ENCODE results near the gene FAM118A.
"Not testable (repeated sequence)": the region's sequence is repeated elsewhere in the genome, so short reads cannot be mapped to it uniquely, and the experiment has no call there.

Gene FAM118A

GRCh38 chr22:45330548-45330947 is 20.8 kb downstream of the FAM118A start:
- no peak for DNase-seq (ENCODE audit: low read depth, low spot score)

DNA sequence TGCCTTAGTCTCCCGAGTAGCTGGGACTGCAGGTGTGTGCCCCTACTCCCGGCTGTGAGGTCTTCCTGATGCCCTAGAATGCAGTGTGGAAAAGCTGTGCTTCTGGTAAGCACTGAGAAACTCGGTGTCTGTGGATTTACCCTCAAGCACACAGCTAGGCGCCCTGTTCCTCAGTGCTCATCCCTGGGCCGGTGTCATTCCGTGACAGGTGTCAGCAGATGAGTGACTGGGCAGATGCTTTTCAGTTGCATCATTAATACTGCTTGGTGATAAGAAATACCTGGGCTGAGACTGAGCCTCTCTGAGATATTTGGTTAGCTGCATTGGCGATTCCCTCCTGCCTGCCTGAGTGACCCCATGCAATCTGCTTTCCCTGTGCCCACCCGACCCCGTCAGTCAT is 21.8 kb downstream of the FAM118A start:
- no peak for DNase-seq (ENCODE audit: low read depth, low spot score)

- DNase-seq (ENCODE audit: low read depth, low spot score), result no peak
Measured at GRCh38 chr22:45332001-45332400, 22.3 kb downstream of the FAM118A start.

GRCh38 chr22:45334068-45334467 is 24.3 kb downstream of the FAM118A start:
- no peak for DNase-seq (ENCODE audit: low read depth, low spot score)

DNA sequence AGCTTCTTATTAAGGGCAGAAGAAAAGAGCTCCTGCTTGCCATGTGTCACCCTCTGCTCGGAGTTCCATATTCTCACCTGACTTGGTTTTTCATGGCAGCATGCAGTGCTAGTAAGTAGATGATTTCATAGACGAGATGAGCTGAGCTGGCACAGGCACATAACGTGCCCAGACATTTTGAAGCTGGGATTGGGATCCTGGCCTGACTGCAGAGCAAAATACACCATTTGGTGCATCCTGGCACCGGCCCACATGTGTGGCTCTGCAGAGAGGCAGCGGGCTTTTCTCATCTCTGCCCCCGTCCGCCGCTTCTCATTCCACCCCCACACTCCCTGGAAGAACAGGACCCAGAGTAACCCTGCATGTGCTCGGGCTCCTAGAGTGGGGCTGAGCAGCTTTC is 24.8 kb downstream of the FAM118A start:
- DNase-seq (ENCODE audit: low read depth, low spot score), result no peak

DNA sequence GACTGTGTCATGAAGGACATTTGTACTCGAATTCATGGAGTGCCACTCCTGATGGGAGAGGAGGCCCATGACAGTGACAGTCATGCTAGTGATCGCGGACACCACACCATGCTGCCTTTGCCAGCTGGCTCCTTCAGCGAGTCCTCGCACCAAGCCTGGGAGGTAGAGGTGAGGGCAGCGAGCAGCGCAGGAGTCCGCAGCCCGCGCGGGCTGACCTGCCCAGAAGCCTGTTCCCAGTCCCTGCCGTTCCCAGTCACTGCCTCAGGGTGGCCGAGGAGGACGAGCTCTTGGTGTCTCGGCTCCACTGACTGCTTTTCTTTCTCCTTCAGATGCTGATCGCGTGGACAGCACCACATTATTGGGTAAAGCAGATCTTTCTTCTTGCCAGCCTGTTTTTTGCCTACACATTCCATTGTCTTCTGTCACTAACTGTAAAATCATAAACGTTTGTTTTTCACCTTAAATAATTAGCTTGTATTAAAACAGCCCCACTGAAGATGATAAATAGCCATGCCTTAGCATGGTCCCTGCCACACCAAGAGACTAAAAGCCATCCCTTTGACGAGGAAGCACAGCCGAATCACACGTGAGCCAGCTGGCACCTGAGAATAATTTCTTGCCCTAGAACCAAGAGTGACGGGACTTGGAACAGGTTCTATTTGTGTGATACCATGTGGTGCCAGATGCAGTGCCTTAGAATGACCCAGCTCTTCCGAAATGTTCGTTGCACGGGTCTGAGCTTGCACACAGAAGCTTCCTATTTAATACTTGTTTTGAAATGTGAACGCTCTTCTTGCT is 25.5 kb downstream of the FAM118A start:
- DNase-seq (ENCODE audit: low read depth, low spot score), result no peak

GRCh38 chr22:45335854-45336522 is 26.3 kb downstream of the FAM118A start:
- no peak for DNase-seq (ENCODE audit: low read depth, low spot score)

DNA sequence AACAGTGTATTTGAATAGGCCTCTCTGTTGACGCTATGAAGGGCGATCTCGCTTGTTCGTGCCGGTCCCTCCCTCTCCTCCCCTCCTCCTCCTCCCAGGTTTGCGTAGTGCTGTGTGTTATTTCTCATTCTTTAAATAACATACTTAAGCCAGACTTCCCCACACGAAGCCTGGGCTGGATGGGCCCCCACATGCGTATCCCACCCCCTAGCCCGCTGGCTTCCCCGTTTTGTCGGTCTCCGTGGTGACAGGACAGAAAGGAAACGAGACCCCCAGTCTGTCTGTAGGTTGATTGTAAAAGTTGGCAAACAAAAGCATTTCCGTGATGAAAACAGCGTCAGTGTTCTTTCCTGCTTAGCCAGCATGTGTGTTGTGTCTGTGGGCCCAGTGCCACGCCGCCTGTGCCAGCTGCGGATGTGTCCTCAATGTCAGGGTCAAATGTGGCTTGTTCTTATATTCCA is 27.3 kb downstream of the FAM118A start:
- no peak for DNase-seq (ENCODE audit: low read depth, low spot score)

GRCh38 chr22:45337536-45337935 is 27.8 kb downstream of the FAM118A start:
- DNase-seq (ENCODE audit: low read depth, low spot score), result no peak

DNA sequence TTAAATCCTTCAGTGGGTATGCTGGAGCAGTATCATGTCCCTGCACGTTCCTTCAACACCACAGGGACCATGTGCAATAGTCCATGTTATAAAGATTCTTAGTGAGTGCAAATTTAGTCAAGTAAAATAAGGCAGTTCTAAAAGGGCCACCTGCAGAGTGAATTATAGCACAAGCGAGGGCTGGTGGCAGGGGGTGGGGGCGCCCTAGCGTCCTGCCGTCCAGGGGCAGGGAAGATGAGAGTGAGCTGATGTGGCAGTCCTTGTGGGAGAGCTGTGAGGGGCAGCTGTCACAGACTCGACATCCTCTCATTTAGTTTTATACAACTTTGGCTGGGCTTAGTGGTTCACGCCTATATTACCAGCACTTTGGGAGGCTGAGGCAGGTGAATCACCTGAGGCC is 29.1 kb downstream of the FAM118A start:
- DNase-seq (ENCODE audit: low read depth, low spot score), result no peak

DNA sequence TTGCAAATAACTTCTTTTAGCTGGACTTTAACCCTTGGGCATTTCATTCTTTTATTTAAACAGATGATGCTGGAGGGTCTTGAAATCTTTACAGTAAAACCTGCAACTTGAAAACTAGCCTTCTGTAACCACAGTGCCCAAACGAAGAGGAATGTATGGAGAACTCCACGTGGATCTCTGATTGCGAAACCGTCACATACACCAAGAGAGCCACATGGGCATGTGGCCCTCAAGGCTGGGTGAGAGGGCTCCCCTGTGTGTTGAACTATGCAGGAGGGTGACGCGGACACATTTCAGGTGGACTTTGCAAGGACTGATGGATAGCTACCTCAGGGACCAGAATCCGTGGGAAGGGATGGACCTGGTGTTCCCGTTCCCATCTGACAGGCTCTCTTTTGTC is 30.6 kb downstream of the FAM118A start:
- DNase-seq (ENCODE audit: low read depth, low spot score), result no peak

DNA sequence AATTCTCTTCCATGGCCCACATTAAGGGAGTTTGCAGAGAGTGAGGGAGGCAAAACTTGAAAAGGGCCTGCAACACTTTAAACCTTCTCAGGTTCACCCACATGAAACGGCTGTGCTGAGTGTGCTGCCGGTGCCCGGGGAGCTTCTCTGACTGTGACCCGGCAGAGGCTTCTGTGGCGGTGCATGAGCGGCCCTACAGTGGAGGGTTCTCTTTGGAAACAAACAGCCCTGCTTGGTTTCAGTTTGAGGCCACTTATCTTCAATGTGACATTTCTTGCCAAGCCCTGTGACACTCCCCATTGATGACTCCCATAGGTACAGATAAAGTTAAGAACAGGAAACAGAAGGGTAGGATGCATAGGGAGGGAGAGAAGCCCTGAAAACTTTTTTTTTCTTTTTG is 31.8 kb downstream of the FAM118A start:
- no peak for DNase-seq (ENCODE audit: low read depth, low spot score)

- DNase-seq (ENCODE audit: low read depth, low spot score), result no peak
Measured at GRCh38 chr22:45343143-45343542, 33.4 kb downstream of the FAM118A start.

GRCh38 chr22:45344334-45344733 is 34.6 kb downstream of the FAM118A start:
- no peak for DNase-seq (ENCODE audit: low read depth, low spot score)

DNA sequence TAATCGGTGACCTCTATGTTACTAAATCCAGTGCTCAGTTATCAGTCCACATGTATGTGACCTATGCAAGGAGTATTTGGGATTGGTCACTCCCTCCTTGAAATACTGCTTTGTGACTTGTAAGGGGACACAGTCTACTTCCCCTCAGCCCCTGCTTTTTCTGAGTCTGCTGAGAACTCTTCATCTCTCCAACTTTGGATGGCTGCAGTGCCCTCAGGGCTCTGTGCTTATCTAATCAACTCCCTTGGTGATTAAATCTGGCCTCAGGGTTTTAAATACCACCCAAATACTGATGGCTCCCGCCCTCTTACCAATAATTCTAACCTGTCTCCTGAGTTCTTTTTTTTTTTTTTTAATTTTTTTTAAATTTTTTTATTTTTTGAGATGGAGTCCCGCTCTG is 40.2 kb downstream of the FAM118A start:
- no peak for DNase-seq (ENCODE audit: low read depth, low spot score)

GRCh38 chr22:45351956-45352355 is 42.2 kb downstream of the FAM118A start:
- no peak for DNase-seq (ENCODE audit: low read depth, low spot score)

- not testable (repeated sequence) for DNase-seq (ENCODE audit: low read depth, low spot score)
Measured at GRCh38 chr22:45352757-45353156, 43.0 kb downstream of the FAM118A start.

GRCh38 chr22:45353786-45354185 is 44.1 kb downstream of the FAM118A start:
- DNase-seq (ENCODE audit: low read depth, low spot score), result no peak

- no peak for DNase-seq (ENCODE audit: low read depth, low spot score)
Measured at GRCh38 chr22:45357490-45357889, 47.8 kb downstream of the FAM118A start.

- DNase-seq (ENCODE audit: low read depth, low spot score), result no peak
Measured at GRCh38 chr22:45358127-45358526, 48.4 kb downstream of the FAM118A start.

DNA sequence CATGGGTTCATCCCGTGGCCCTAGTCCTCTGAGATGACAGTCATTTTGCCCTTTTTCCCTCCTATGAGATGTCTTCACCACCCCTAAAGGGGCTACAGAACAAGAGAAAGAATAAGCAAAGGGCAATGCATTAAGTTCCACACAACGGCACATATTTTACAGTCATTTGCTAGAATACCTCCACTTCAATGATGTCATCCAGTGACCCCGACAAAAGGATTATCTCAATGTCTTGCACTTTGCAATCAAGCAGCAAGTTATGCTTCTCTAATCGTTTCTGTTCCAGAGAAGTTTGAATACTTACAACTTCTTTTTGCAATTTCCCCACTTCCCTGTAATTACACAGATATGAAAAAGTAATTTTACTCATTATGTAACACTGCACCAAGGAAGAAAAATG is 49.9 kb downstream of the FAM118A start:
- no peak for DNase-seq (ENCODE audit: low read depth, low spot score)

DNA sequence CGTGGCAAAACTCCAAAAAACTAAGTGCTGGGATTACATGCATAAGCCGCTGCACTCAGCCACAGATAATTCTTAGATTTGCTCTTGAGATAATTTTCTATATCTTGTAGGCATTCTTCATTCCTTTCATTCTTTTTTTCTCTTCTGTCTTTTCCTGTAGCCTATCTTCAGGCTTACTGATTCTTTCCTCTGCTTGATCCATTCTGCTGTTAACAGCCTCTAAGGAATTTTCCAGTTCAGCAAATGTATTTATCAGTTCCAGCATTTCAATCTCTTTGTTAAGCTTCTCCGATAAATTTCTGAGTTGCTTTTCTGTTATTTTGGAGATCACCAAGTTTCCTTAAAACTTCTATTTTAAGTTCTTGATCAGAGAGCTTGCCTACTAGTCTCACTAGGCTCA is 57.0 kb downstream of the FAM118A start:
- DNase-seq (ENCODE audit: low read depth, low spot score), result no peak

DNA sequence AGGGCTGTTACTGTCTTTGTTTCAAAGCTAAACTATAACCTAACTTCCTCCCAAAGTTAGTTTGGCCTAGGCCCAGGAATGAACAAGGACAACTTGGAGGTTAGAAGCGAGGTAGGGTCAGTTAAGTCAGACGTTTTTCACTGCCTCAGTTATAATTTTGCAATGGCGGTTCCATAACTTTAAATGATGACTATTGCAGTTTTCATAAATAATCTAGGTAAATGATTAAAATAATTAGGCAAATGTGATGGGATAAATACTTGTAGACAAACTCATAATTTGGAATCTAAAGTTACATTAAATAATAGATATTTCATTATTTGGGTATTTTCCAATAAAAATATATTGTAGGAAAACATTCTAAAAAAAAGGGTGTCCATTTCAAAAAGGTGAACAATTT is 63.9 kb downstream of the FAM118A start:
- not testable (repeated sequence) for DNase-seq (ENCODE audit: low read depth, low spot score)

Measured in activated CD4-positive, CD25-positive, alpha-beta regulatory T cell treated with anti-CD3 and anti-CD28 coated beads, Interleukin-2, amount 50 U/mL, for 16 hours (primary cell).